Right atrium auricular region (tissue), 2 donors: ENCODE results near the gene ROR2. TPM values are rescaled to one million over a fixed set of nuclear protein-coding genes. Genes with fewer than 3 reads are reported as not detected.
A peak's percentile ranks its signal among the peaks of the same experiment; 100 is the strongest.

Source experiments
- DNase-seq: peaks from one replicate; pipeline ENCODE4 v3.0.0-alpha.2; 2019; ENCODE audit warnings: low spot score
- H3K27ac ChIP-seq, 2 donors: fragments of 200-600 bp; sonication (generic); 1 replicate in 1 of 2; 2 replicates in 1 of 2; pipeline ENCODE4 v1.5.1; 2016 to 2019
- H3K27me3 ChIP-seq, 2 donors: fragments of 200-600 bp; sonication (generic); one replicate each; pipeline versions ENCODE4 v1.5.1 to v1.6.0; 2017 to 2019
- H3K36me3 ChIP-seq: fragments of 200-600 bp; sonication (generic); one replicate; pipeline ENCODE4 v1.5.1; 2016
- H3K4me1 ChIP-seq, 2 donors: fragments of 200-600 bp; sonication (generic); one replicate each; pipeline versions ENCODE4 v1.5.1 to v1.6.0; 2017 to 2019
- H3K4me3 ChIP-seq, 2 donors: fragments of 200-600 bp; sonication (generic); 1 replicate in 1 of 2; 2 replicates in 1 of 2; pipeline ENCODE4 v1.5.1; 2017 to 2019; ENCODE audit warnings: mild to moderate bottlenecking in 1 of 2, moderate library complexity in 1 of 2
- H3K9me3 ChIP-seq, 2 donors: fragments of 200-600 bp; sonication (generic); one replicate each; pipeline ENCODE4 v1.5.1; 2019
- CTCF ChIP-seq, 2 donors: fragments of 200-600 bp; sonication (generic); IDR thresholded peaks; one replicate each; pipeline ENCODE4 v1.5.1; 2019; ENCODE audit warnings: antibody characterized with exemption in 2 of 2
- total RNA-seq, 2 donors: library from RNA; depleted of rRNA; stranded (reverse); fragments of >200 nt; gene quantifications; one replicate each; pipeline ENCODE4 v1.1.0, GENCODE V29; 2016

The ROR2 gene
- total RNA-seq, 2 donors from 2014 or later = 21.8 to 28.5 TPM

- DNase-seq = no peak
- H3K4me3 ChIP-seq = no peak overlapping the region
- no peaks in the 10 kb centered on the region for H3K36me3 ChIP-seq
- no peak overlapping the region for H3K27ac ChIP-seq
- TF ChIP-seq CTCF (IDR thresholded peaks at IDR 0.05) = no peak
- no peaks in the 10 kb centered on the region for H3K27me3 ChIP-seq
- H3K9me3 ChIP-seq = no peaks in the 10 kb centered on the region
- peaks cover 0 to 39% of the 10 kb centered on the region in 2 donors for H3K4me1 ChIP-seq
These were observed 63.5 kb downstream of the ROR2 start for GRCh38 chr9:91886414-91887076.

- no peaks in the 10 kb centered on the region for H3K27me3 ChIP-seq
These were observed 64.1 kb downstream of the ROR2 start for GRCh38 chr9:91885746-91886413.

GRCh38 chr9:91884696-91885687 is 65.0 kb downstream of the ROR2 start:
- no peak overlapping the region for H3K4me3 ChIP-seq
- H3K4me1 ChIP-seq = peaks cover 0 to 50% of the 10 kb centered on the region in 2 donors
- H3K27me3 ChIP-seq = no peaks in the 10 kb centered on the region
- H3K36me3 ChIP-seq = no peaks in the 10 kb centered on the region
- H3K27ac ChIP-seq = peak overlapping the region; percentile 45 to 60
- no peaks in the 10 kb centered on the region for H3K9me3 ChIP-seq
- TF ChIP-seq CTCF (IDR thresholded peaks at IDR 0.05) = no peak
- no peak for DNase-seq

More at GRCh38 chr9:91885746-91886413, 64.1 kb downstream of the ROR2 start:
- DNase-seq = no peak
- Histone ChIP-seq H3K4me3 (no peak overlapping the region), H3K9me3 (no peaks in the 10 kb centered on the region), H3K27ac (no peak overlapping the region), H3K4me1 (peaks cover 0 to 41% of the 10 kb centered on the region in 2 donors), H3K36me3 (no peaks in the 10 kb centered on the region)
- no peak for TF ChIP-seq CTCF (IDR thresholded peaks at IDR 0.05)

- no peaks in the 10 kb centered on the region for H3K27me3 ChIP-seq
- peak overlapping the region; percentile 45 to 60 for H3K27ac ChIP-seq
- peaks cover 0 to 46% of the 10 kb centered on the region in 2 donors for H3K4me1 ChIP-seq
- TF ChIP-seq CTCF (IDR thresholded peaks at IDR 0.05) = no peak
- no peak for DNase-seq
- H3K9me3 ChIP-seq = no peaks in the 10 kb centered on the region
- H3K4me3 ChIP-seq = no peak overlapping the region
- H3K36me3 ChIP-seq = no peaks in the 10 kb centered on the region
These were observed 65.9 kb downstream of the ROR2 start for GRCh38 chr9:91884153-91884552.

- Histone ChIP-seq H3K4me3 (no peak overlapping the region), H3K36me3 (no peaks in the 10 kb centered on the region), H3K27ac (peak overlapping the region; percentile 45 to 60), H3K27me3 (no peaks in the 10 kb centered on the region), H3K4me1 (peaks cover 0 to 39% of the 10 kb centered on the region in 2 donors), H3K9me3 (no peaks in the 10 kb centered on the region)
- no peak for DNase-seq
- TF ChIP-seq CTCF (IDR thresholded peaks at IDR 0.05) = no peak
These were observed 66.5 kb downstream of the ROR2 start for GRCh38 chr9:91883503-91883902.
